Measurements from ENCODE around the gene ADGRL3. TPM values are rescaled to one million over a fixed set of nuclear protein-coding genes. Genes with fewer than 3 reads are reported as not detected.

Gene ADGRL3
- under 0.01 TPM in 1 of 2 replicates, not detected in the other for total RNA-seq

GRCh38 chr4:61200187-61200915 is at the start of gene ADGRL3:
Gene ADGRL3, plus strand, starts transcription at chr4:61200326.

Small RNAs within 50 kb of the gene (small RNA-seq; reads per million reads assigned to genes)
- not detected for gene RF00019 (ENCODE audit: low replicate concordance)
